ENCODE data around the gene UGT3A2.
A peak's percentile ranks its signal among the peaks of the same experiment; 100 is the strongest.

Gene UGT3A2

GRCh38 chr5:36007366-36007765 is 59.3 kb downstream of the UGT3A2 start:
- DNase-seq (ENCODE audit: low spot score): no peak

- DNase-seq (ENCODE audit: low spot score): no peak
Observed at GRCh38 chr5:36006163-36006562, 60.5 kb downstream of the UGT3A2 start.

- no peak for DNase-seq (ENCODE audit: low spot score)
Observed at GRCh38 chr5:36001032-36001431, 65.7 kb downstream of the UGT3A2 start.

GRCh38 chr5:35999547-35999946 is 67.1 kb downstream of the UGT3A2 start:
- DNase-seq (ENCODE audit: low spot score): no peak

GRCh38 chr5:35996076-35996475 is 70.6 kb downstream of the UGT3A2 start:
- no peak for DNase-seq (ENCODE audit: low spot score)

- peak; percentile 71 for DNase-seq (ENCODE audit: low spot score)
Observed at GRCh38 chr5:35990941-35991611, 75.6 kb downstream of the UGT3A2 start, which contains the start of gene UGT3A1. Gene UGT3A1 (minus strand): TSS chr5:35991390. CDS start chr5:35991240, 150 bp downstream.

GRCh38 chr5:35990520-35990919 is 76.2 kb downstream of the UGT3A2 start:
- DNase-seq (ENCODE audit: low spot score): no peak

GRCh38 chr5:35988529-35988928 is 78.2 kb downstream of the UGT3A2 start:
- no peak for DNase-seq (ENCODE audit: low spot score)

GRCh38 chr5:35987776-35988175 is 78.9 kb downstream of the UGT3A2 start:
- DNase-seq (ENCODE audit: low spot score): no peak
